CD4-positive, alpha-beta memory T cell (primary cell): ENCODE measurements around the gene ZNF132. TPM values are rescaled to one million over a fixed set of nuclear protein-coding genes. Genes with fewer than 3 reads are reported as not detected.
A peak's percentile ranks its signal among the peaks of the same experiment; 100 is the strongest.

ENCODE experiments used
- CTCF ChIA-PET: fragments of 350-600 bp; sonication (Branson Sonifier 250); formaldehyde crosslinking; loops from one replicate; lab custom pipeline; 2021; ENCODE audit warnings: inconsistent platforms; ENCODE audit not compliant: partially characterized antibody; lab: Charles Lee
- POLR2A ChIA-PET: fragments of 350-600 bp; sonication (Branson Sonifier 250); formaldehyde crosslinking; loops from one replicate; lab custom pipeline; 2021; ENCODE audit not compliant: partially characterized antibody; lab: Charles Lee
- DNase-seq, 5 donors: peaks; one replicate each; pipeline versions ENCODE4 v3.0.0 to v3.0.0-alpha.2; 2020 to 2022; ENCODE audit warnings: mixed read lengths in 1 of 5
- H3K27ac ChIP-seq: one replicate; pipeline ENCODE4 v1.7.0; 2013; ENCODE audit warnings: low read depth, low read length
- H3K27me3 ChIP-seq: 2 replicates; pipeline ENCODE4 v1.7.0; 2013; ENCODE audit warnings: mild to moderate bottlenecking, low read length, moderate library complexity; ENCODE audit not compliant: insufficient read depth
- H3K36me3 ChIP-seq: 2 replicates; pipeline ENCODE4 v1.7.0; 2013; ENCODE audit warnings: mild to moderate bottlenecking, low read length, moderate library complexity; ENCODE audit not compliant: insufficient read depth
- H3K4me1 ChIP-seq: 2 replicates; pipeline ENCODE4 v1.7.0; 2013; ENCODE audit warnings: mild to moderate bottlenecking, low read length, moderate library complexity; ENCODE audit not compliant: insufficient read depth
- H3K4me3 ChIP-seq, 2 donors: one replicate each; pipeline ENCODE4 v1.7.0; 2013; ENCODE audit warnings: low read length in 2 of 2, mild to moderate bottlenecking in 1 of 2
- H3K9me3 ChIP-seq, 2 donors: one replicate each; pipeline ENCODE4 v1.7.0; 2013; ENCODE audit warnings: low read length in 2 of 2, control low read depth in 1 of 2; ENCODE audit not compliant: control insufficient read depth in 1 of 2
- H3K27ac Mint-ChIP-seq, 7 donors: one replicate each; pipeline ENCODE4 v1.8.0; 2020 to 2021; ENCODE audit warnings: mixed read lengths in 7 of 7, mild to moderate bottlenecking in 6 of 7, inconsistent platforms in 3 of 7, moderate library complexity in 3 of 7
- H3K27me3 Mint-ChIP-seq, 2 donors: one replicate each; pipeline ENCODE4 v1.8.0; 2020 to 2021; ENCODE audit warnings: mixed read lengths in 2 of 2
- H3K36me3 Mint-ChIP-seq, 2 donors: one replicate each; pipeline ENCODE4 v1.8.0; 2020 to 2021; ENCODE audit warnings: mixed read lengths in 2 of 2, inconsistent platforms in 1 of 2, mild to moderate bottlenecking in 1 of 2
- H3K4me1 Mint-ChIP-seq, 4 donors: one replicate each; pipeline ENCODE4 v1.8.0; 2020 to 2021; ENCODE audit warnings: mixed read lengths in 4 of 4, mild to moderate bottlenecking in 1 of 4
- H3K4me3 Mint-ChIP-seq, 8 donors: one replicate each; pipeline ENCODE4 v1.8.0; 2020 to 2021; ENCODE audit warnings: mixed read lengths in 8 of 8, mild to moderate bottlenecking in 7 of 8, moderate library complexity in 6 of 8, inconsistent platforms in 3 of 8
- H3K9me3 Mint-ChIP-seq, 8 donors: one replicate each; pipeline ENCODE4 v1.8.0; 2020 to 2021; ENCODE audit warnings: mixed read lengths in 8 of 8, mild to moderate bottlenecking in 5 of 8, inconsistent platforms in 3 of 8, moderate library complexity in 1 of 8
- intact Hi-C: fragments of 100-400 bp; cut with micrococcal nuclease; formaldehyde crosslinking; loops from one replicate; pipeline ENCODE4 v1.15.1; 2023
- polyA plus RNA-seq, 2 donors: library from polyadenylated mRNA; unstranded; fragments of 300-500 nt; fragmentation: Illumina TruSeq; gene quantifications; one replicate each; pipeline ENCODE4 v1.2.3, GENCODE V29; 2021
- total RNA-seq, 2 experiments: library from RNA; stranded (reverse); gene quantifications; one replicate each; pipeline ENCODE4 v1.2.3, GENCODE V29; 2021

Gene ZNF132
- total and polyA plus RNA-seq, 4 experiments from 2014 or later = 0.43 to 11.7 (median 5.7) TPM

DNA sequence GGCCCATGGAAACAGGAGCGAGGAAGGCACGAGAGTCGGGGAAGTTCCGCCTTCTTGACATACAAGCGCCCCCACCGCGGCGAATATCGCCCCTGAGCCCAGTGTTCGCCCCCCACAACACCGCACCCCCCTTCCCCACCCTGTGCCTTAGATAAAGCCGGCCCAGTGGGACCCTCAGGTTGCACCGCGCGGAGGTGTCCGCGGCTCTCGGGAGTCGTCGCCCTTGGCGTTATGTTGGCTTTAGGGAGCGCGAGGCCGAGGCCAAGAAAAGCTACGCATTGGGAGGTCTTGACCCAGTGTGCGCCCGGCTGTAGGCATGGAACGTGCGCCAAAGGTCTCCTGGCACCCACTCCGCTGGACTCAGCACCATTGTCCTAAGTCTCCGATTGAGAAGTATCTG lies 603 bp upstream of the ZNF132 start:
- H3K36me3 Mint-ChIP-seq = peaks cover 37 to 40% of the 10 kb centered on the region in 2 donors
- Histone ChIP-seq H3K4me3 (peak overlapping the region; percentile 34 to 72), H3K27me3 (no peaks in the 10 kb centered on the region), H3K27ac (peak overlapping the region; percentile 69), H3K9me3 (peaks cover 0 to 13% of the 10 kb centered on the region in 2 donors), H3K4me1 (peaks cover 18% of the 10 kb centered on the region), H3K36me3 (peaks cover 12% of the 10 kb centered on the region)
- H3K4me3 Mint-ChIP-seq = peak overlapping the region; percentile 87 to 97 (median 96)
- intact Hi-C loops = loop anchor here (1.0 to 2.0 kb wide), 11 partner anchors 11 to 114 kb away; partner anchors contain the start of genes RPS5, TRIM28, ZBTB45 and ZNF324B
- CTCF ChIA-PET = interaction anchor here (1.8 kb wide), 1 partner anchor 79 kb away, joined by 5 read pairs; the partner anchor contains the start of gene ZBTB45
- POLR2A ChIA-PET = interaction anchor here (1.0 to 3.6 kb wide), 15 partner anchors 10 to 1051 kb away, joined by 3 to 18 read pairs (median 4); partner anchors contain the start of genes ERVK3-1, MZF1, ZBTB45 and ZNF274
- peaks cover 12 to 30% (median 22%) of the 10 kb centered on the region in 4 donors for H3K4me1 Mint-ChIP-seq
- H3K9me3 Mint-ChIP-seq = peaks cover 10 to 41% (median 32%) of the 10 kb centered on the region in 8 donors
- peaks cover 3 to 4% of the 10 kb centered on the region in 2 donors for H3K27me3 Mint-ChIP-seq
- H3K27ac Mint-ChIP-seq = peak overlapping the region; percentile 82 to 100 (median 99)
- peak in 1 of 5 donors; percentile 3 for DNase-seq

DNA sequence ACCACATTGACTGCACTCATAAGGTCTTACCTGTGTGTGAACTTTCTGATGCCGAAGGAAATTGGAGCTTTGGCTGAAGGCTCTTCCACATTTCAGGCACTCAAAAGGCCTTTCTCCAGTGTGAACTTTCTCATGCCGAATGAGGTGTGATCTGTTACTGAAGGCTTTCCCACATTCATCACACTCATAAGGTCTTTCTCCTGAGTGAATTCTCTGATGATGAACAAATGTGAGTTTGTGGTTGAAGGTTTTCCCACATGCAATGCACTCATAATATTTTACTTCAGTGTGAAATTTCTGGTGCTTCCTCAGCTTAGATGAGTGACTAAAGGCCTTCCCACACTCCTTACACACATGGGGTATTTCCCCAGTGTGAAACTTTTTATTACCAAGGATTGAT lies 5.7 kb downstream of the ZNF132 start:
- Histone ChIP-seq H3K36me3 (peaks cover 25% of the 10 kb centered on the region), H3K27me3 (no peaks in the 10 kb centered on the region), H3K9me3 (peaks cover 20 to 67% of the 10 kb centered on the region in 2 donors), H3K4me1 (peaks cover 3% of the 10 kb centered on the region), H3K4me3 (no peak overlapping the region), H3K27ac (no peak overlapping the region)
- POLR2A ChIA-PET = interaction anchor here (0.6 to 1.5 kb wide), 3 partner anchors 9 to 72 kb away, joined by 3 read pairs; partner anchors contain the start of gene ZNF497
- no peak overlapping the region for H3K27ac Mint-ChIP-seq
- H3K36me3 Mint-ChIP-seq = peaks cover 55 to 66% of the 10 kb centered on the region in 2 donors
- no peaks in the 10 kb centered on the region for H3K27me3 Mint-ChIP-seq
- CTCF ChIA-PET = interaction anchor here (0.6 kb wide), 1 partner anchor 86 kb away, joined by 3 read pairs; the partner anchor contains the start of gene ZBTB45
- H3K4me3 Mint-ChIP-seq = no peak overlapping the region
- DNase-seq = no peak
- H3K9me3 Mint-ChIP-seq = peaks cover 8 to 93% (median 78%) of the 10 kb centered on the region in 8 donors
- intact Hi-C loops = no loop called here
- H3K4me1 Mint-ChIP-seq = peaks cover 4 to 14% (median 9%) of the 10 kb centered on the region in 4 donors

DNA sequence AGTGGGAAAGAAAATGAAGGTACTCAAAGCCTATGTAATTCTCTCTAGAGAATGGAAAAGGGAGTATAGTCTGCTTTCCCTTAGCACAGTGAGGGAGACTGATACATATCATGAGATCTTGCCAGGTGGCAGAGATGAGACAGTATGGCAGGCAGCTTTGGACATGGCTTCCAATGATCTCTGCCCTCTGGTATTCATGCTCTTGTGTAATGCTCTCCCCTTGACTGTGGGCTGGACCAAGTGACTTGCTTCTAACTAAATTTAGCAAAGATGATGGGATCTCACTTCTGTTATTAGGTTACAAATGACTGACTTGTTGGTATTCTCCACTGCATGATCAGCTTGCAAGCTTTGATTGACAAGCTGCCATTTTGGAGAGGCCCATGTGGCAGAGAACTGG lies 10.2 kb downstream of the ZNF132 start:
- intact Hi-C loops = no loop called here
- no peak for DNase-seq
- Histone ChIP-seq H3K36me3 (peaks cover 6% of the 10 kb centered on the region), H3K9me3 (peaks cover 20 to 59% of the 10 kb centered on the region in 2 donors), H3K27ac (no peak overlapping the region), H3K27me3 (no peaks in the 10 kb centered on the region), H3K4me1 (no peaks in the 10 kb centered on the region), H3K4me3 (no peak overlapping the region)
- POLR2A ChIA-PET = interaction anchor here (1.1 to 1.4 kb wide), 2 partner anchors 10 to 21 kb away, joined by 3 to 5 read pairs; partner anchors contain the start of genes ZNF132 and ZNF584
- Mint-ChIP-seq H3K4me1 (peaks cover 0 to 1% (median 0%) of the 10 kb centered on the region in 4 donors), H3K36me3 (peaks cover 19 to 25% of the 10 kb centered on the region in 2 donors), H3K27ac (no peak overlapping the region), H3K27me3 (no peaks in the 10 kb centered on the region), H3K4me3 (no peak overlapping the region), H3K9me3 (peaks cover 0 to 87% (median 62%) of the 10 kb centered on the region in 8 donors)
- CTCF ChIA-PET = no interaction called here

DNA sequence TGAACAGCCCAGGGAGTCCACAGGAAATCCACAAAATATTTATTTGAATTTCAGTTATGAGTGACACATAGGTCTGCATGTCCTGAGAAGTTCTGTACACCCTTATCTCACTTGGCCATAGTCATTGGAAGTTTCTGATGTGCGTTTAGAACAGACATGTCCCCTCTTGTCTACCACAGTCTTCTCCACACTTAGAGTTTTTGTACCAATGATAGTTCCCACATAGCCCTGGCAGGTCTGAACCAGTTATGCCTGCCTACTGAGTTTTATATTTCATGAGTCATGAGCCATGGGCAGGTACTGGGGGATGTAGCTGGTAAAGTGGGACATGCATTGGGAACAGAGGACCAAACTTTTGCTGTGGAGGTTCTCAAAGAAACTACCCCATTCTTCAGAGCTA lies 11.3 kb downstream of the ZNF132 start:
- Mint-ChIP-seq H3K36me3 (peaks cover 10 to 16% of the 10 kb centered on the region in 2 donors), H3K27me3 (no peaks in the 10 kb centered on the region), H3K4me3 (no peak overlapping the region), H3K4me1 (peaks cover 0 to 1% (median 0%) of the 10 kb centered on the region in 4 donors), H3K27ac (no peak overlapping the region), H3K9me3 (peaks cover 0 to 77% (median 51%) of the 10 kb centered on the region in 8 donors)
- no peaks in the 10 kb centered on the region for H3K4me1 ChIP-seq
- no peaks in the 10 kb centered on the region for H3K36me3 ChIP-seq
- H3K9me3 ChIP-seq = peaks cover 17 to 48% of the 10 kb centered on the region in 2 donors
- H3K27me3 ChIP-seq = no peaks in the 10 kb centered on the region
- intact Hi-C loops = no loop called here
- CTCF ChIA-PET = no interaction called here
- no peak overlapping the region for H3K4me3 ChIP-seq
- POLR2A ChIA-PET = no interaction called here
- DNase-seq = no peak
- H3K27ac ChIP-seq = no peak overlapping the region

- Histone ChIP-seq H3K4me1 (no peaks in the 10 kb centered on the region), H3K27ac (no peak overlapping the region), H3K27me3 (no peaks in the 10 kb centered on the region), H3K4me3 (no peak overlapping the region), H3K36me3 (peaks cover 24% of the 10 kb centered on the region), H3K9me3 (no peaks in the 10 kb centered on the region)
- Mint-ChIP-seq H3K4me1 (peaks cover 0 to 3% (median 1%) of the 10 kb centered on the region in 4 donors), H3K36me3 (peaks cover 32 to 34% of the 10 kb centered on the region in 2 donors), H3K4me3 (no peak overlapping the region), H3K27me3 (no peaks in the 10 kb centered on the region), H3K27ac (no peak overlapping the region), H3K9me3 (no peaks in the 10 kb centered on the region)
- ChIA-PET CTCF (interaction anchor here (1.6 kb wide), 1 partner anchor 9 kb away, joined by 3 read pairs; no protein-coding TSS in a partner anchor), POLR2A (no interaction called here)
- intact Hi-C loops = no loop called here
- no peak for DNase-seq
Observed at GRCh38 chr19:58417071-58417470, 22.9 kb downstream of the ZNF132 start.

DNA sequence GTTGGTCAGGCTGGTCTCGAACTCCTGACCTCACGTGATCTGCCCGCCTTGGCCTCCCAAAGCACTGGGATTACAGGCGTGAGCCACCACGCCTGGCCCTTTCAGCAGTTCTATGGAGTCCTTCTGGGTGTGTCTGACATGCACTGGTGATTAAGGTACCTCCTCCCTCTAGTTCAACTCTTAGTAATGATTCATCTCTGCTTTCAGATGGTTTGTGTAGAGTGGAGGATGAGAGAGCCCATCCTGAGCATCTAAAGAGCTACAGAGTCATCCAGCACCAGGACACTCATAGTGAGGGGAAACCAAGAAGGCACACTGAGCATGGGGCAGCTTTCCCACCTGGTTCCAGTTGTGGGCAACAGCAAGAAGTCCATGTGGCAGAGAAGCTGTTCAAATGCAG lies 23.3 kb downstream of the ZNF132 start:
- ChIA-PET CTCF (interaction anchor here (1.6 kb wide), 1 partner anchor 10 kb away, joined by 3 read pairs; no protein-coding TSS in a partner anchor), POLR2A (no interaction called here)
- intact Hi-C loops = no loop called here
- no peak overlapping the region for H3K4me3 ChIP-seq
- Mint-ChIP-seq H3K36me3 (peaks cover 32 to 34% of the 10 kb centered on the region in 2 donors), H3K9me3 (no peaks in the 10 kb centered on the region), H3K4me1 (peaks cover 0 to 3% (median 1%) of the 10 kb centered on the region in 4 donors), H3K27ac (no peak overlapping the region), H3K4me3 (no peak overlapping the region), H3K27me3 (no peaks in the 10 kb centered on the region)
- peaks cover 24% of the 10 kb centered on the region for H3K36me3 ChIP-seq
- H3K27me3 ChIP-seq = no peaks in the 10 kb centered on the region
- no peak for DNase-seq
- H3K9me3 ChIP-seq = no peaks in the 10 kb centered on the region
- no peak overlapping the region for H3K27ac ChIP-seq
- H3K4me1 ChIP-seq = no peaks in the 10 kb centered on the region
